ENCODE data around the gene DCXR. TPM values are rescaled to one million over a fixed set of nuclear protein-coding genes. Genes with fewer than 3 reads are reported as not detected.

The DCXR gene
- total and polyA plus RNA-seq, 2 of the 4 experiments (the other 2 are of a cell fraction), result 36.6 to 139 TPM

DNA sequence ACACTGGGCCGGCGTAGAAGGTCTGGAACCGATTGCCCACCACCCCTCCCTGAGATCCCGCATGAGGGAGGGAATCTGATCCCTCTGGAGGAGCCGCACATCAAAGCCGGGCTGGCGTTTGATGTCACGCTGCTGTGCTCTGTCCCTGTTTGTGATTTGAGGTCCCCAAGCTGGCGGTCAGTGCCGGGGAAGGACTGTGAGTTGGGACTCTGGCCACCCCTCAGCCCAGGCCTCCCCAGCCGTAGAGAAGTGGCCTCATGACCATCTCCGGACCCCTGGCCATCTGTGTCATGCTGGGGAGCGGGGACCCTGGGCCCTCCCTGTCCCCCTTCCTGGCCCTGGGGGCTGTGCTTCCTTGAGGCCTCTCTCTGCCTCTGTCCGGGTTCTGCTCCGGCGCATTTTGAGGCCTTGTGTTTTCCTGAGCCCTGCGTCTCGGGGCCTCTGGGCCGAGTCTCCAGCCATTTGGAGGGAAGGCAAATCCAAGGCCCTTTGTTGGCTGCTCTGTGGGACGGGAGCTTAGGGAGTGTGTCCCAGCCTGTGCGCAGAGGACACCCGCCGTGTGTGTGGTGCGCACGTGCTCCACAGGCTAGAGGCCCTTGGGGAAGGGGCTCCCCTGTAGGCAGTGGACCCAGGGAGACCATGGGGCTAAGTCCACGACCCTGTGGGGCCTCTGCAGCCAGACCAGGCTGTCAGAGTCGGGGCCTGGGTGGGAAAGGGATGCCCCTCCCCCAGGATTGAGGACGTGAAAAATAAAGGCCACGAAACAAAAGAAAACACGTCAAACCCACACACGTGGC is 45.0 kb downstream of the DCXR start:
- H3K79me1 ChIP-seq (ENCODE audit: low read depth in 1 of 2, low read length in 2 of 2), result peaks cover 9 to 27% of the 10 kb centered on the region in 2 experiments; a peak in 3 of 4 replicates
- H3K27ac ChIP-seq (ENCODE audit: insufficient read depth, low read length), result no peak overlapping the region
- no peak overlapping the region for H2BK5ac ChIP-seq (ENCODE audit: low read depth, low read length, poor library complexity, severe bottlenecking)
- ChIA-PET POLR2A (ENCODE audit: unreplicated experiment) (no interaction called here), CTCF (interaction anchor here (1.2 kb wide), 1 partner anchor 33 kb away, joined by 3 read pairs; no protein-coding TSS in a partner anchor)
- no peak overlapping the region for H3K4ac ChIP-seq (ENCODE audit: low read depth, low read length)
- H3K4me1 ChIP-seq (ENCODE audit: control insufficient read depth, insufficient read depth, low read length), result peaks cover 13% of the 10 kb centered on the region
- no peak overlapping the region for H4K8ac ChIP-seq (ENCODE audit: low read depth in 2 of 2, low read length in 2 of 2)
- H2AFZ ChIP-seq (replicated peaks; ENCODE audit: low read length, poor library complexity), result peak overlapping the region; percentile 8
- no peaks in the 10 kb centered on the region for H3K9me3 ChIP-seq (ENCODE audit: control insufficient read depth, insufficient read depth, low read length)
- no peaks in the 10 kb centered on the region for H3K27me3 ChIP-seq (ENCODE audit: control insufficient read depth, insufficient read depth, low read length)
- no peak overlapping the region for H4K91ac ChIP-seq (ENCODE audit: insufficient read depth, low read depth, low read length)
- no peak overlapping the region for H2BK120ac ChIP-seq (ENCODE audit: low read depth, low read length)
- peaks cover 13% of the 10 kb centered on the region for H3K36me3 ChIP-seq (ENCODE audit: control insufficient read depth, insufficient read depth, low read length)
- no peak overlapping the region for H3K56ac ChIP-seq (ENCODE audit: extremely low read depth, insufficient read depth, low read length)
- H3K4me3 ChIP-seq (ENCODE audit: insufficient read depth, low read depth, low read length), result no peak overlapping the region
- dilution Hi-C loops (cut with HindIII; ENCODE audit: low sequenced_read_pairs, unreplicated experiment), result no loop called here
- ATAC-seq (ENCODE audit: low read depth), result no peak
- H2BK20ac ChIP-seq (ENCODE audit: low read depth, low read length), result no peak overlapping the region
- H4K20me1 ChIP-seq (ENCODE audit: insufficient read depth, low read length), result peaks cover 6% of the 10 kb centered on the region
- in situ Hi-C loops (cut with MboI; ENCODE audit: low sequenced_read_pairs), result no loop called here
- no peak for DNase-seq
- H3K23ac ChIP-seq (ENCODE audit: low read depth, low read length), result no peak overlapping the region
- TF ChIP-seq CEBPB (IDR thresholded peaks at IDR 0.05; ENCODE audit: low read depth, low read length), result no peak
- no peak for TF ChIP-seq SMC3 (IDR thresholded peaks at IDR 0.05; ENCODE audit: low read depth, low read length)
- TF ChIP-seq RFX5 (IDR thresholded peaks at IDR 0.05; ENCODE audit: low read depth, low read length), result no peak
- TF ChIP-seq FOS (IDR thresholded peaks at IDR 0.05; ENCODE audit: low read depth, low read length), result no peak
- TF ChIP-seq, protein P1, sequence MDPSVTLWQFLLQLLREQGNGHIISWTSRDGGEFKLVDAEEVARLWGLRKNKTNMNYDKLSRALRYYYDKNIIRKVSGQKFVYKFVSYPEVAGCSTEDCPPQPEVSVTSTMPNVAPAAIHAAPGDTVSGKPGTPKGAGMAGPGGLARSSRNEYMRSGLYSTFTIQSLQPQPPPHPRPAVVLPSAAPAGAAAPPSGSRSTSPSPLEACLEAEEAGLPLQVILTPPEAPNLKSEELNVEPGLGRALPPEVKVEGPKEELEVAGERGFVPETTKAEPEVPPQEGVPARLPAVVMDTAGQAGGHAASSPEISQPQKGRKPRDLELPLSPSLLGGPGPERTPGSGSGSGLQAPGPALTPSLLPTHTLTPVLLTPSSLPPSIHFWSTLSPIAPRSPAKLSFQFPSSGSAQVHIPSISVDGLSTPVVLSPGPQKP (IDR thresholded peaks at IDR 0.05; ENCODE audit: borderline replicate concordance, low read depth, low read length), result no peak
- TF ChIP-seq NFE2L2 (IDR thresholded peaks at IDR 0.05; ENCODE audit: low read depth, low read length), result no peak
- TF ChIP-seq MAFK (IDR thresholded peaks at IDR 0.05; ENCODE audit: low read depth, low read length), result no peak
- TF ChIP-seq, protein P2, sequence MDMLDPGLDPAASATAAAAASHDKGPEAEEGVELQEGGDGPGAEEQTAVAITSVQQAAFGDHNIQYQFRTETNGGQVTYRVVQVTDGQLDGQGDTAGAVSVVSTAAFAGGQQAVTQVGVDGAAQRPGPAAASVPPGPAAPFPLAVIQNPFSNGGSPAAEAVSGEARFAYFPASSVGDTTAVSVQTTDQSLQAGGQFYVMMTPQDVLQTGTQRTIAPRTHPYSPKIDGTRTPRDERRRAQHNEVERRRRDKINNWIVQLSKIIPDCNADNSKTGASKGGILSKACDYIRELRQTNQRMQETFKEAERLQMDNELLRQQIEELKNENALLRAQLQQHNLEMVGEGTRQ (IDR thresholded peaks at IDR 0.05; ENCODE audit: low read depth, low read length), result no peak
- no peak for TF ChIP-seq BHLHE40 (IDR thresholded peaks at IDR 0.05; ENCODE audit: low read depth, low read length)
- no peak for TF ChIP-seq POLR2A (IDR thresholded peaks at IDR 0.05; ENCODE audit: low read depth, low read length)
- no peak for TF ChIP-seq RCOR1 (IDR thresholded peaks at IDR 0.05; ENCODE audit: insufficient replicate concordance, low read length)
- TF ChIP-seq RAD21 (IDR thresholded peaks at IDR 0.05; ENCODE audit: low read length), result no peak
- H2AK9ac ChIP-seq (replicated peaks; ENCODE audit: low read depth, low read length, poor library complexity), result peak overlapping the region; percentile 75
- no peak overlapping the region for H3K14ac ChIP-seq (replicated peaks; ENCODE audit: low read depth, low read length)
- intact Hi-C loops (cut with micrococcal nuclease), result no loop called here
- H3K18ac ChIP-seq (ENCODE audit: low read depth, low read length), result no peak overlapping the region
- no peak overlapping the region for H2BK15ac ChIP-seq (ENCODE audit: low read depth, low read length)
- WGBS, 2 experiments (ENCODE audit: extremely low coverage in 2 of 2, insufficient read length in 1 of 2), result 91% methylated on average over 8 of the region's 31 CpGs; no CpG with 5 or more reads in 1 of the 2 experiments
- no TSS peak for BruUV-seq (replicated peaks)
- H3K9me1 ChIP-seq (ENCODE audit: insufficient read depth, low read length), result no peaks in the 10 kb centered on the region
- no peak overlapping the region for H2AK5ac ChIP-seq (ENCODE audit: low read depth, low read length)
- H4K5ac ChIP-seq (ENCODE audit: low read depth, low read length), result no peak overlapping the region
- H3K9ac ChIP-seq (ENCODE audit: low read depth, low read length), result no peak overlapping the region
- H3K4me2 ChIP-seq (ENCODE audit: low read depth, low read length), result no peak overlapping the region

Data from IMR-90 (cell line).